SK-N-MC (cell line): ENCODE results near the gene AASDH.

Experiments
- EZH2 ChIP-seq: fragments of 200-600 bp; sonication (generic); IDR thresholded peaks from one replicate; pipeline ENCODE4 v1.6.1; 2017; ENCODE audit warnings: antibody characterized with exemption
- POLR2AphosphoS5 ChIP-seq: IDR thresholded peaks from 2 replicates; pipeline ENCODE4 v1.6.1; 2012; ENCODE audit warnings: mild to moderate bottlenecking, low read depth, low read length, borderline replicate concordance

GRCh38 chr4:56430203-56430602, 42.9 kb upstream of the AASDH start:
- no peak for TF ChIP-seq EZH2
- no peak for TF ChIP-seq POLR2AphosphoS5
